OCI-LY1 (cell line): Measurements from ENCODE around the gene ADAMTS17.

Experiments
- H2AFZ ChIP-seq: fragments of 200-600 bp; sonication (generic), shearing (Covaris generic); 2 replicates; pipeline ENCODE4 v1.6.0; 2014; ENCODE audit warnings: antibody characterized with exemption, mild to moderate bottlenecking, low read length
- H3F3A ChIP-seq: fragments of 200-600 bp; sonication (generic), shearing (Covaris generic); 2 replicates; pipeline ENCODE4 v1.6.0; 2014; ENCODE audit warnings: mild to moderate bottlenecking, antibody characterized with exemption, low read length, moderate library complexity; ENCODE audit not compliant: insufficient read depth
- H3K27ac ChIP-seq: fragments of 200-600 bp; sonication (generic); 2 replicates; pipeline ENCODE4 v1.5.1; 2014; ENCODE audit warnings: low read length, mixed run types, mild to moderate bottlenecking, low read depth; ENCODE audit not compliant: poor library complexity, severe bottlenecking
- H3K27me3 ChIP-seq: fragments of 200-600 bp; sonication (generic); 2 replicates; pipeline ENCODE4 v1.6.0; 2014; ENCODE audit warnings: antibody characterized with exemption, mild to moderate bottlenecking, low read length, moderate library complexity; ENCODE audit not compliant: insufficient read depth
- H3K36me3 ChIP-seq: fragments of 200-600 bp; sonication (generic); 2 replicates; pipeline ENCODE4 v1.6.1; 2014; ENCODE audit warnings: mild to moderate bottlenecking, antibody characterized with exemption, low read length, moderate library complexity, mixed read lengths; ENCODE audit not compliant: insufficient read depth
- H3K4me1 ChIP-seq: fragments of 200-600 bp; sonication (generic); 2 replicates; pipeline ENCODE4 v1.5.1; 2014; ENCODE audit warnings: mild to moderate bottlenecking, low read length, moderate library complexity; ENCODE audit not compliant: insufficient read depth, severe bottlenecking
- H3K4me2 ChIP-seq: fragments of 200-600 bp; sonication (generic), shearing (Covaris generic); 2 replicates; pipeline ENCODE4 v1.6.1; 2014; ENCODE audit warnings: low read length
- H3K4me3 ChIP-seq: fragments of 200-600 bp; sonication (generic); 2 replicates; pipeline ENCODE4 v1.5.1; 2014; ENCODE audit warnings: low read length, low read depth, mild to moderate bottlenecking, mixed read lengths; ENCODE audit not compliant: poor library complexity, severe bottlenecking
- H3K79me2 ChIP-seq: fragments of 200-600 bp; shearing (Covaris generic); 2 replicates; pipeline ENCODE4 v1.6.1; 2016; ENCODE audit warnings: mixed run types, low read length, mixed read lengths; ENCODE audit not compliant: insufficient read depth
- H3K9ac ChIP-seq: fragments of 200-600 bp; sonication (generic), shearing (Covaris generic); 2 replicates; pipeline ENCODE4 v1.6.1; 2014; ENCODE audit warnings: mild to moderate bottlenecking, low read length, mixed read lengths
- H3K9me2 ChIP-seq: fragments of 200-600 bp; sonication (generic), shearing (Covaris generic); 2 replicates; pipeline ENCODE4 v1.6.1; 2014; ENCODE audit warnings: low read depth, mild to moderate bottlenecking, low read length, mixed read lengths
- H3K9me3 ChIP-seq: fragments of 200-600 bp; shearing (Covaris generic); 2 replicates; pipeline ENCODE4 v1.6.1; 2014; ENCODE audit warnings: low read length, mixed read lengths
- H4K20me1 ChIP-seq: fragments of 200-600 bp; sonication (generic), shearing (Covaris generic); 2 replicates; pipeline ENCODE4 v1.6.0; 2016; ENCODE audit warnings: mild to moderate bottlenecking, low read length; ENCODE audit not compliant: insufficient read depth
- CTCF ChIP-seq: fragments of 200-600 bp; sonication (generic), shearing (Covaris generic); IDR thresholded peaks from 2 replicates; pipeline ENCODE4 v1.5.1; 2017; ENCODE audit warnings: mild to moderate bottlenecking, antibody characterized with exemption, low read length, moderate library complexity, mixed read lengths
- EZH2 ChIP-seq: fragments of 200-600 bp; sonication (generic), shearing (Covaris generic); IDR thresholded peaks from 2 replicates; pipeline ENCODE4 v1.8.0; 2017; ENCODE audit warnings: borderline replicate concordance, mixed run types, mild to moderate bottlenecking, antibody characterized with exemption, low read length, moderate library complexity, mixed read lengths

The ADAMTS17 gene

DNA sequence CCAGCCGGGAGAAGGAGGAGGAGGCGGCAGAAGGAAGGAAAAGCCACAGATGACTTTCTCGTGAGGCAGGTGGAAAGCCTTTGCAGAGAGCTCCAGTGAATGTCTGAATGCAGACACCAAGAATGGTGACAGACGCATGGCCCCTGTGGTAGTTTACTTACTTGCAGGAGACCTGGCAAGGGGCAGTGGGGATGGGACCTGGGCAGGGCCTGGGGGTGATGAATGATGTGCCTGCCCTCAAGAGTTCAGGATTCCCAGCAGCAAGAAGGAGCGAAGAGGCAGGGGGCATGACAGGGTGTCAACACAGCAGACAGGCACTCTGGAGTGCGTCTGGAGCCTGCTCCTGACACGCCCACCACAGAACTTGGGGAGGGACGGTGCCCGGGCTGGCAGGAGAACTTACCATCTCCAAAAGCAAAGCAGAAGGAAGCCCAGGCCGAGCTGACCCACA lies 348.1 kb downstream of the ADAMTS17 start:
- no peak overlapping the region for H3K4me2 ChIP-seq
- no peaks in the 10 kb centered on the region for H3K36me3 ChIP-seq
- no peaks in the 10 kb centered on the region for H3K9me2 ChIP-seq
- H3K9me3 ChIP-seq = no peaks in the 10 kb centered on the region
- H3K27me3 ChIP-seq = no peaks in the 10 kb centered on the region; the same call in 1 of the 2 replicates
- H3K79me2 ChIP-seq = no peaks in the 10 kb centered on the region
- H3K9ac ChIP-seq = no peak overlapping the region
- H3F3A ChIP-seq = no peaks in the 10 kb centered on the region
- H2AFZ ChIP-seq = no peak overlapping the region
- no peaks in the 10 kb centered on the region for H3K4me1 ChIP-seq
- H3K4me3 ChIP-seq = no peak overlapping the region
- no peak for TF ChIP-seq EZH2
- no peak for TF ChIP-seq CTCF
- H4K20me1 ChIP-seq = no peaks in the 10 kb centered on the region
- H3K27ac ChIP-seq = no peak overlapping the region

DNA sequence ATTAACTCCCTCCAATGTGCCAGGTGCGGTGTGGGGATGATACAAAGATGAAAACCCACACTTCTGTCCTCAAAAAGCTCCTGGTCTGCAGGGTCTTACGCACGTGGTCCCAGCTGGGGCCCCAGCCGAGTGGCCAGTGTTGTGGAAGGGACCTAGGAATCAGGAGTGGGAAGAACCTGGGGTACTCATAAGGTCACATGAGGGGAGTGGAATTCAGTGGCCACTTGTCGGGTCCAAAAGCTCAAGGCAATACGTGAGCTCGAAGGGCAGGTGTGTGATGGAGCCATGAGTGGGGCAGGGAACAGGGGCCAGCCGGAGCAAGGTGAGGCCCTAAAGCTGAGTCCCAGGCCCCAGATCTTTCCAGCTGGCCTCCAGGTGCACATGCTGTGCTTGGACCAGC lies 348.5 kb downstream of the ADAMTS17 start:
- no peaks in the 10 kb centered on the region for H3K9me3 ChIP-seq
- H3F3A ChIP-seq = no peaks in the 10 kb centered on the region
- no peak overlapping the region for H3K9ac ChIP-seq
- no peak for TF ChIP-seq CTCF
- TF ChIP-seq EZH2 = no peak
- H3K36me3 ChIP-seq = no peaks in the 10 kb centered on the region
- no peaks in the 10 kb centered on the region for H4K20me1 ChIP-seq
- no peaks in the 10 kb centered on the region for H3K9me2 ChIP-seq
- H2AFZ ChIP-seq = no peak overlapping the region
- no peaks in the 10 kb centered on the region for H3K79me2 ChIP-seq
- H3K4me2 ChIP-seq = no peak overlapping the region
- no peak overlapping the region for H3K27ac ChIP-seq
- H3K4me3 ChIP-seq = no peak overlapping the region
- no peaks in the 10 kb centered on the region for H3K4me1 ChIP-seq
- no peaks in the 10 kb centered on the region; the same call in 1 of the 2 replicates for H3K27me3 ChIP-seq

DNA sequence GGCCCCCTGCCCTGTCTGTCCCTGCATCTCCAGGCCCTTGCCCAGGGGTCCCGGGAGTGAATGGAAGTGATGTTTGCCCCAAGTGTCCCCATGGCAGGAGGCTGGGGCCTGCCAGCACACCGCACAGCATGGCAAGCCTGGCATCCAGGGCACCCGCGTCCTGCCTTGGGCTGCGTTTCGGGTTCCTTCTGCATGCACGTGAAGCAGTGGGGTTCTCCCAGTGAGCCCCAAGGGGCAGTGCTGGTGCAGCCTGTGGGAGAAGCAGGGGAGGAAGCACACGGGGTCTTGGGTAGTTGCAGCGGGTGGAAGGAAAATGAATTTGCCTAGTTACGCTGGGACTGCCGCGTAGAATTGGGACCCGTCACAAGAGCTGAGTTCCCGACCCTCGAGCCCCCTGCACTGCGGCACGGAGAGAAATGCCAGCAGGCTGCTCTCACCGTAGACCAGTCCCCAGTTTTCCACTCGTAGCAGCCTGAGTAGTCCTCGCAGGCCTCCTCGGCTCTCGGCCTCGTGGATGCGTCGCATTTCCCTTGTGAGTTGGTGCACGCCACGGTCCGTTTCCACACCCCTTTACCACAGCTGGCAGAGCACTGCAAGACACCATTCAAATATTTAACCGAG lies 349.1 kb downstream of the ADAMTS17 start:
- no peak overlapping the region for H3K9ac ChIP-seq
- no peak overlapping the region for H2AFZ ChIP-seq
- no peak overlapping the region for H3K27ac ChIP-seq
- no peaks in the 10 kb centered on the region; the same call in 1 of the 2 replicates for H3K27me3 ChIP-seq
- H3K79me2 ChIP-seq = no peaks in the 10 kb centered on the region
- H4K20me1 ChIP-seq = no peaks in the 10 kb centered on the region
- no peaks in the 10 kb centered on the region; the same call in 1 of the 2 replicates for H3K36me3 ChIP-seq
- TF ChIP-seq EZH2 = no peak
- no peak for TF ChIP-seq CTCF
- no peaks in the 10 kb centered on the region for H3K4me1 ChIP-seq
- no peaks in the 10 kb centered on the region for H3K9me2 ChIP-seq
- no peak overlapping the region for H3K4me2 ChIP-seq
- no peaks in the 10 kb centered on the region for H3K9me3 ChIP-seq
- no peaks in the 10 kb centered on the region for H3F3A ChIP-seq
- H3K4me3 ChIP-seq = no peak overlapping the region
